HCT116 (cell line): ENCODE measurements around the gene MPEG1. TPM values are rescaled to one million over a fixed set of nuclear protein-coding genes. Genes with fewer than 3 reads are reported as not detected.

Experiments
- ATAC-seq: fragments of 200-7000 bp; cut with Tn5 transposase; 2 replicates; pipeline ENCODE4 v1.9.1; 2020; ENCODE audit warnings: mild to moderate bottlenecking, moderate library complexity
- BruUV-seq: library from RNA; stranded (reverse); fragments of 400-500 nt; replicated peaks from 2 replicates; lab custom pipeline; 2021; lab: Mats Ljungman, UMichigan
- CTCF ChIA-PET: fragments of 300-600 bp; sonication (Branson Sonifier 250); formaldehyde crosslinking; loops from one replicate; lab custom pipeline; 2021; ENCODE audit warnings: antibody characterized with exemption; lab: Charles Lee
- POLR2A ChIA-PET: fragments of 300-600, 350-600 bp; sonication (Branson Sonifier 250); formaldehyde crosslinking; loops from one replicate; lab custom pipeline; 2021; ENCODE audit warnings: antibody characterized with exemption; lab: Charles Lee
- RAD21 ChIA-PET, 2 experiments: fragments of 300-600 bp; sonication (Branson Sonifier 250); formaldehyde crosslinking; loops; one replicate each; lab custom pipeline; 2023; ENCODE audit warnings: low total read pairs in 2 of 2; ENCODE audit not compliant: uncharacterized antibody in 2 of 2, unreplicated experiment in 2 of 2, low non-redundant PET in 1 of 2; lab: Charles Lee
- DNase-seq: peaks from one replicate; pipeline ENCODE4 v3.0.0-alpha.2; 2010; ENCODE audit warnings: low read depth, low spot score
- H2AFZ ChIP-seq: fragments of 200-600 bp; shearing (Covaris generic), sonication (generic); 2 replicates; pipeline ENCODE4 v1.6.1; 2017; ENCODE audit warnings: low read depth, mixed run types, mixed read lengths, antibody characterized with exemption, low read length; ENCODE audit not compliant: poor library complexity, severe bottlenecking
- H3K27ac ChIP-seq: 2 replicates; pipeline ENCODE4 v1.5.1; 2012; ENCODE audit warnings: low read depth, low read length
- H3K27me3 ChIP-seq: fragments of 200-600 bp; sonication (generic); 2 replicates; pipeline ENCODE4 v1.6.1; 2016; ENCODE audit warnings: mixed run types, low read length, mixed read lengths; ENCODE audit not compliant: insufficient read depth
- H3K36me3 ChIP-seq, 2 experiments: fragments of 200-500 bp in 1 of 2; fragments of 200-600 bp in 1 of 2; sonication (Bioruptor generic) in 1 of 2; sonication (generic) in 1 of 2; 2 replicates each; pipeline versions ENCODE4 v1.5.1 to v1.6.1; 2014 to 2016; ENCODE audit warnings: low read length in 2 of 2, inconsistent platforms in 1 of 2, mixed read lengths in 1 of 2, mixed run types in 1 of 2; ENCODE audit not compliant: insufficient read depth in 2 of 2, control insufficient read depth in 1 of 2
- H3K4me1 ChIP-seq, 2 experiments: fragments of 200-600 bp in 1 of 2; sonication (generic) in 1 of 2; 2 replicates each; pipeline versions ENCODE4 v1.5.1 to v1.6.1; 2012 to 2017; ENCODE audit warnings: low read length in 2 of 2, inconsistent platforms in 1 of 2, mild to moderate bottlenecking in 1 of 2, mixed read lengths in 1 of 2, mixed run types in 1 of 2, moderate library complexity in 1 of 2; ENCODE audit not compliant: insufficient read depth in 2 of 2, control insufficient read depth in 1 of 2
- H3K4me2 ChIP-seq: fragments of 200-600 bp; sonication (generic); 2 replicates; pipeline ENCODE4 v1.6.1; 2017; ENCODE audit warnings: mixed run types, low read length, mixed read lengths
- H3K4me3 ChIP-seq, 2 experiments: fragments of 200-600 bp in 1 of 2; sonication (generic) in 1 of 2; replicated peaks in 1 of 2; 2 replicates each; pipeline ENCODE4 v1.5.1; 2011 to 2016; ENCODE audit warnings: low read length in 2 of 2, control low read depth in 1 of 2, low read depth in 1 of 2, mild to moderate bottlenecking in 1 of 2, mixed read lengths in 1 of 2, mixed run types in 1 of 2
- H3K79me2 ChIP-seq: fragments of 200-600 bp; sonication (generic); 2 replicates; pipeline ENCODE4 v1.6.1; 2017; ENCODE audit warnings: mild to moderate bottlenecking, mixed run types, low read length, moderate library complexity, mixed read lengths; ENCODE audit not compliant: insufficient read depth
- H3K9ac ChIP-seq: fragments of 200-600 bp; sonication (generic); 2 replicates; pipeline ENCODE4 v1.6.1; 2016; ENCODE audit warnings: low read length, mixed read lengths
- H3K9me2 ChIP-seq: fragments of 200-600 bp; sonication (generic), shearing (Covaris generic); 2 replicates; pipeline ENCODE4 v1.6.1; 2017; ENCODE audit warnings: mixed run types, mild to moderate bottlenecking, moderate library complexity; ENCODE audit not compliant: insufficient read depth
- H3K9me3 ChIP-seq, 2 experiments: fragments of 200-500 bp in 1 of 2; fragments of 200-600 bp in 1 of 2; sonication (Bioruptor generic) in 1 of 2; sonication (generic) in 1 of 2; 2 replicates each; pipeline ENCODE4 v1.6.1; 2014 to 2017; ENCODE audit warnings: low read length in 2 of 2, mixed read lengths in 2 of 2, inconsistent platforms in 1 of 2, low read depth in 1 of 2, mild to moderate bottlenecking in 1 of 2, mixed run types in 1 of 2, moderate library complexity in 1 of 2; ENCODE audit not compliant: control insufficient read depth in 1 of 2, insufficient read depth in 1 of 2
- H4K20me1 ChIP-seq: fragments of 200-600 bp; sonication (generic), shearing (Covaris generic); 2 replicates; pipeline ENCODE4 v1.6.1; 2017; ENCODE audit warnings: mixed run types, mild to moderate bottlenecking, moderate library complexity; ENCODE audit not compliant: insufficient read depth
- CBX3 ChIP-seq: IDR thresholded peaks from 2 replicates; pipeline ENCODE4 v1.6.1; 2012; ENCODE audit warnings: low read depth
- EZH2 ChIP-seq: fragments of 200-600 bp; sonication (generic); IDR thresholded peaks from 2 replicates; pipeline ENCODE4 v1.6.1; 2017; ENCODE audit warnings: antibody characterized with exemption, mixed run types
- POLR2A ChIP-seq: IDR thresholded peaks from 2 replicates; pipeline ENCODE4 v1.7.0; 2011; ENCODE audit warnings: borderline replicate concordance; ENCODE audit not compliant: insufficient read depth, insufficient read length; ENCODE audit errors: extremely low read depth
- REST ChIP-seq: IDR thresholded peaks from 2 replicates; pipeline ENCODE4 v1.6.1; 2012; ENCODE audit warnings: low read depth
- SRF ChIP-seq: IDR thresholded peaks from 2 replicates; pipeline ENCODE4 v1.6.1; 2012; ENCODE audit warnings: low read depth
- intact Hi-C: fragments of 100-400 bp; cut with micrococcal nuclease; formaldehyde crosslinking; loops from 2 replicates; pipeline ENCODE4 v1.10.0; 2022
- total RNA-seq: library from RNA; stranded (reverse); gene quantifications from one replicate; pipeline ENCODE4 v1.2.1, GENCODE V29; 2021; ENCODE audit not compliant: unreplicated experiment

The MPEG1 gene
- total RNA-seq, 1 experiment from 2014 or later, result 0.07 TPM

DNA sequence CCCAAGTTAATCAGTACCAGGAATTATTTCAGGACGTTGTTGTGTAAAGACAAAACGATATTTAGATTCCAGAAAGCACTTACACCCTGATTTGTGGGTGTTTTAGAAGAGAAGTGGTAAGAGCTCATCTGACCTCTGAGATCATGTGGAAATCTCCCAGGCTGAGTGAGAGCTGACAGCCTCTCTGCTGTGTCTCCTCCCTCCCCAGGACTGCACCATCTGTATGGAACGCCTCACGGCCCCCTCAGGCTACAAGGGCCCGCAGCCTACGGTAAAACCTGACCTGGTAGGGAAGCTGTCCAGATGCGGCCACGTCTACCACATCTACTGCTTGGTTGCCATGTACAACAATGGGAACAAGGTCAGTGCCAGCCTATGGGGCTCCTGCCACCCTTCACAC is 20.8 kb downstream of the MPEG1 start:
- no peak overlapping the region for H3K27ac ChIP-seq
- CTCF ChIA-PET, result interaction anchor here (0.6 kb wide), 1 partner anchor 163 kb away, joined by 3 read pairs; no protein-coding TSS in a partner anchor

GRCh38 chr11:59191095-59191494 is 21.6 kb downstream of the MPEG1 start:
- TF ChIP-seq REST, result no peak
- no peak for TF ChIP-seq CBX3
- TF ChIP-seq SRF, result no peak
- RAD21 ChIA-PET, result no interaction called here
- POLR2A ChIA-PET, result no interaction called here
- no peak overlapping the region for H3K4me2 ChIP-seq
- no peaks in the 10 kb centered on the region for H3K9me2 ChIP-seq
- DNase-seq (no peak), ATAC-seq (no peak)
- no peak overlapping the region for H3K9ac ChIP-seq
- H3K9me3 ChIP-seq, result no peaks in the 10 kb centered on the region
- CTCF ChIA-PET, result no interaction called here
- no peak overlapping the region for H2AFZ ChIP-seq
- no peaks in the 10 kb centered on the region for H3K27me3 ChIP-seq
- intact Hi-C loops, result no loop called here
- no peak overlapping the region for H3K27ac ChIP-seq
- H3K4me1 ChIP-seq, result peaks cover 8 to 11% of the 10 kb centered on the region in 2 experiments; a peak in 3 of 4 replicates
- BruUV-seq, result no TSS peak
- no peaks in the 10 kb centered on the region for H3K79me2 ChIP-seq
- H4K20me1 ChIP-seq, result no peaks in the 10 kb centered on the region
- 0 out of 4 replicates have a peak, but pooled peaks cover 0 to 2% of the 10 kb centered on the region in 2 experiments for H3K36me3 ChIP-seq
- H3K4me3 ChIP-seq, result no peak overlapping the region

More for the DNA sequence above, 20.8 kb downstream of the MPEG1 start:
- ATAC-seq (no peak), DNase-seq (no peak)
- intact Hi-C loops, result no loop called here
- Histone ChIP-seq H3K4me1 (peaks cover under 1 to 3% of the 10 kb centered on the region in 2 experiments; a peak in 3 of 4 replicates), H3K27me3 (no peaks in the 10 kb centered on the region), H3K36me3 (0 out of 4 replicates have a peak, but pooled peaks cover 0 to 2% of the 10 kb centered on the region in 2 experiments), H3K9me2 (no peaks in the 10 kb centered on the region), H3K4me2 (no peak overlapping the region), H3K9ac (no peak overlapping the region), H3K9me3 (no peaks in the 10 kb centered on the region), H4K20me1 (no peaks in the 10 kb centered on the region), H3K4me3 (no peak overlapping the region), H3K79me2 (no peaks in the 10 kb centered on the region), H2AFZ (no peak overlapping the region)
- ChIA-PET POLR2A (no interaction called here), RAD21 (no interaction called here)
- BruUV-seq, result no TSS peak
- TF ChIP-seq POLR2A (no peak), EZH2 (no peak)
